Stimulated activated CD4-positive, alpha-beta T cell treated with anti-CD3 and anti-CD28 coated beads, Interleukin-12 subunit alpha, Interleukin-12 subunit beta, amount 100 ng/mL, for 24 hours (primary cell): Measurements from ENCODE around the gene HLA-DPA1.
"Not testable (repeated sequence)": the region's sequence is repeated elsewhere in the genome, so short reads cannot be mapped to it uniquely, and the experiment has no call there.

ENCODE experiments used
- DNase-seq, 2 experiments: peaks; one replicate each; pipeline ENCODE4 v3.0.0-alpha.2; 2020; ENCODE audit warnings: low read depth in 2 of 2

HLA-DPA1 gene

GRCh38 chr6:33064723-33065122 is 8.7 kb downstream of the HLA-DPA1 start:
- no peak for DNase-seq

DNA sequence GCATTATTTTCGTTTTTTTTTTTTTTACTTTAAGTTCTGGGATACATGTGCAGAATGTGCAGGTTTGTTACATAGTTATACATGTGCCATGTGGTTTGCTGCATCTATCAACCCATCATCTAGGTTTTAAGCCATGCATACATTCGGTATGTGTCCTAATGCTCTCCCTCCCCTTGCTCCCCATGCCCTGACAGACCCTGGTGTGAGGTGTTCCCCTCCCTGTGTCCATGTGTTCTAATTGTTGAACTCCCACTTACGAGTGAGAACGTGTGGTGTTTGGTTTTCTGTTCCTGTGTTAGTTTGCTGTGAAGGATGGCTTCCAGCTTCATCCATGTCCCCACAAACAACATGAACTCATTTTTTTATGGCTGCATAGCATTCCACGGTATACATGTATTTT is 10.0 kb downstream of the HLA-DPA1 start:
- not testable (repeated sequence) for DNase-seq

GRCh38 chr6:33061987-33062386 is 11.5 kb downstream of the HLA-DPA1 start:
- no peak for DNase-seq

GRCh38 chr6:33057222-33058150 is 16.0 kb downstream of the HLA-DPA1 start:
- DNase-seq = no peak

GRCh38 chr6:33053230-33053629 is 20.2 kb downstream of the HLA-DPA1 start:
- no peak for DNase-seq

DNA sequence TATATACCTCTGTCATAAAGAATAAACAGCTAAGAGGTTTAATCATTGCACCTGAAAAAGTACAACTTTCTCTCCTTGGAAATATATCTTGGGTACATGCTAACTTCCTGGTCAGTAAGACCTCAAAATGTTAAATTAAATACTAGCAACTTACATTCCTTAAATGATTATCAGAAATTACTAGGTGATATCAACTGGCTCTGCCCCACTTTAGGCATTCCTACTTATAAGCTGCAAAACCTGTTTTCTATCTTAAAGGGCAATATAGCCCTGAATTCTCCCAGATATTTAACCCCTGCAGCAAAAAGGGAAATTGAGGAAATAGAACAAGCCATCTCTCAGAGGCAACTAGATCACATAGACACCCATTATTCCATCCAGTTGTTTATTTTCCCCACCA is 20.8 kb downstream of the HLA-DPA1 start:
- no peak for DNase-seq

GRCh38 chr6:33050014-33050810 is 23.2 kb downstream of the HLA-DPA1 start:
- DNase-seq = no peak

DNA sequence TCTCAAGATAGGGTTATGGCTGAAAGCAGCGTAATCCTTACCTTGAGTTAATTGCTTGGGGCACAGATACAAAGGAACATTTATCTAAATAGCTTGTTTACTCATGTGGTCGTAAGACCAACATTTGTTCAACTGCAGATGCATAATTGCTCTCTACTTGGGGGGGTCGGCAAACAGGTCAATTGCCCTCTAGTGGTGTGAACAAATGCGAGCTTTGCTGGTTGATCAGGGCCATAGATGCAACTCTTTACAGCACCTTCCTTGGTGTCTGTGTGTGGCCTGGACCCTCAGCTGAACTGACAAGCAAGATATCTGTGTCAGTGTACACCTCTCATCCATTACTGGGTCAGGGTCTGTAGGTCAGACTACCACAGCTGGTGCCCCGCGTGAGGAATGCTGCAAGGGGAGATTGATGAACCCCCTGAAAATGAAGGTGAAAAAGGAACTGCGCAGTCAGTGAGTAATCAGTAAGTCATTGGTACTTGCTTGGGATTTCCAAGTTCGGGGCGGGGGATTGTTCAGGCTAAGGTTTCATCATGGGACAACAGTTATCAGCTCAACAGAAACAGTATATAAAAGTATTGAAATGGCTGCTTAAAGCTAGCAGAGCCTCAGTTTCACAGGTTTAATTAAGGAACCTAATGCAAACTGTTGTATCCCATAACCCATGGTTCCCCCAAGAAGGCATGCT is 24.0 kb downstream of the HLA-DPA1 start:
- DNase-seq = no peak

- DNase-seq = no peak
These were observed 33.3 kb downstream of the HLA-DPA1 start for GRCh38 chr6:33040157-33040556.

- no peak for DNase-seq
These were observed 36.9 kb downstream of the HLA-DPA1 start for GRCh38 chr6:33036535-33036934.

DNA sequence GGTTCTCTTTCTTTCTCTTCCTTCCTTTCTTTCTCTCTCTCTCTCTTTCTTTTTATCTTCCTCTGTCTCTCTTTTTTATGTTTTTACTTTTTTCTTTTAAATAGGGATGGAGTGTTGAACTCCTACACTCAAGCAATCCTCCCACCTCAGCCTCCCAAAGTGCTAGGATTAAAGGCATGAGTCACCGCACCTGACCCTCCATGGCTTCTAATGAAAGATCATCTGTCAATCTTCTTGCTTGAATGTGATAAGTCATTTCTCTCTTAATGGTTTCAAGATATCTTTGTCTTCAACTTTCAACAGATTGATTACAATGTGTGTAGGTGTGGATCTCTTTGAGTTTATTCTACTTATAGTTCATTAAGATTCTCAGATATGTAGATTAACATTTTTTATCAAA is 38.9 kb downstream of the HLA-DPA1 start:
- no peak for DNase-seq

- no peak for DNase-seq
These were observed 43.2 kb downstream of the HLA-DPA1 start for GRCh38 chr6:33030245-33030644.

DNA sequence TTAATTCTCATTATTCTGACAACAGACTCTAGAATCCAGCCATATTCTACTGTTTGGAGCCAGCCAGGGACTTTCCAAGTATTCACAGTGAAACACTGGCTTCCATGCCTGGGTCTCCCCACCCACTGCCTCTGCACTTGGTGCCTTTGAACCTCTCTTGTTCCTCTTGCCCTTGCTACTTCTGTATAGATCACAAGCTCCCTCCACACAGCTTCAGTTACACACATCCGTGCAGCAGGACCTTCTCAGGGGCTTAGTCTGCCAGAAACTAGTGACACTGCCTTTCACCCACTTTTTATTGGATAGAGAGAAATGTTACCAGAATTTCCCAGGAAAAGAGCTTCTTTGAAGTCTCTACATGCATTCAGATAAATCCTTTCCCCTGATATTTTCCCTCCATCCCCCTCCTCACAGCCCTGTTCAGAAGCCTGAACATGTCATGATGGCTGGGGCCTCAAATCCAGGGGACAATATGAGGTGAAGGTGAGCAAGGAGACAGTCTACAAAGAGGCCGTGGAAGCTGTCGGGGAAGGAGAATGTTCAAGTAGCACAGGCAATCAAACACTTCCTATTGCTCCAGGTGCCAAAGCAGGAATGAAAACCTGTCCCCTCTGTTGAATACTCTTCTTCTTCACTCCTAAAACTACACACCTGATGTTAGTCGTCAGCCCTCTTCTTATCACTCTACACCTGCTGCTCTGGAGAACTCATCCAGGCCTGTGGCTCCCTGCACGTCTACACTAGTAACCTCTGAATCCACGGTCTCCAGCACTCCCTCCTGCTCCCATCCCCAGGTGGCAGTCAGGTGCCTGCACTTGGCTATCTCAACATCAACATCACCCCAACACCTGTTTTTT is 43.9 kb downstream of the HLA-DPA1 start:
- DNase-seq = no peak

- no peak for DNase-seq
These were observed 45.1 kb downstream of the HLA-DPA1 start for GRCh38 chr6:33028220-33028849.

- no peak for DNase-seq
These were observed 48.9 kb downstream of the HLA-DPA1 start for GRCh38 chr6:33024521-33024920.

- no peak for DNase-seq
These were observed 49.9 kb downstream of the HLA-DPA1 start for GRCh38 chr6:33023536-33023935.

DNA sequence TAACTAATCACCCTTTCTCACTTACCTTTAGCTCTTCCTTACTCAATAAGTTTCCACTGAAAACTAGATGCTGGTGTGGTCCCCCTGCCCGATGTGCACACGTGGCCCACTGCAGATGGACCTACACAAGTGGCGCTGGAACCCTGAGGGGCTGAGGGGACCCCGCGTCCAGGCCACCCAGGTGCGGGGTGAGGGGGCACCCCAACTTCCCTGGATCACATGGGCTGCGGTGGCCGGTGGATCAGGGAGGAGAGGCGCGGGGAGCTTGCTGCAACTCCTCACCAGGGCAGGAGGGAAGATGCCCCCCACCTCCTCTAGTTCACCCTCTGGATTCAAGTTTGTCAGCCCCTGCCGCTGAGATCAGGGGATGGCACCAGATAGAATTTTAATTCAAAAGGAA is 51.5 kb downstream of the HLA-DPA1 start:
- no peak for DNase-seq

DNA sequence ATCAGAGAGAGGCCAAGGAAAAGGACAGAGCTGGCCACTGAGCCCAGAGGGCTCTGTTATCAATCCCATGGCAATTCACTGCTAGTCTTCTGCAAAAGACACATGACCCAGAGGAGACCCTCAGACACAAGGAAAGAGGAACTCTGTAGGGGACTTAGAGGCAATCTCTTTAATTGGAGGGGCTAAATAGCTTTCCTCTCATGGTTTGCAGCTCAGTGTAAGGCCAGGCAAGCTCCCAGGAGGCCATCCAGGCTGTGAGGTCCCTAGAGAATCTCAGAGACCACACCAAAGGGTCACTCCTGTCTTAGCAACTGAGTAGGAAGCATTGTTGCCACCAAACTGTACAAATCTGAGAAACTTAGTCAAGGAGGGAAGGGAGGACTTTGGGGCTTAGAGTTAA is 54.1 kb downstream of the HLA-DPA1 start:
- DNase-seq = no peak

DNA sequence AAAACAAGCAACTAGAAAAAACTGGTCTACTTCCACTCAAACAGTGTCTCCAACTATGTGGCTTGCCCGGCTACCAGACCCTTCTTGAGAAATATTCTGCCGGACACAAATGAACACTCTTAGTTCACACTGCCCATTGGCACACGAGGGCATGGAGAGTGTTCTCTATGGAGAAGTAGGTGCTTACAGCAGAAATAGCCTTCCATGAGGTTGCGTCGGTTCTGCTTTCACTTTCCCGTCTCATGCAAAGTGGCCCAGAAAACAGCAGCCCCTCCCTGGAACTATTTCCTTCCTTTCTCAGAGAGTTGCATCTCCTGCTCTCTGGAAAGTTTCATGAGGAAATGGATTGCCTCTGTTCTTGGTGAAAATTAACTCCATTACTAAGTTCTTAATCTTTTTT is 54.5 kb downstream of the HLA-DPA1 start:
- no peak for DNase-seq

DNA sequence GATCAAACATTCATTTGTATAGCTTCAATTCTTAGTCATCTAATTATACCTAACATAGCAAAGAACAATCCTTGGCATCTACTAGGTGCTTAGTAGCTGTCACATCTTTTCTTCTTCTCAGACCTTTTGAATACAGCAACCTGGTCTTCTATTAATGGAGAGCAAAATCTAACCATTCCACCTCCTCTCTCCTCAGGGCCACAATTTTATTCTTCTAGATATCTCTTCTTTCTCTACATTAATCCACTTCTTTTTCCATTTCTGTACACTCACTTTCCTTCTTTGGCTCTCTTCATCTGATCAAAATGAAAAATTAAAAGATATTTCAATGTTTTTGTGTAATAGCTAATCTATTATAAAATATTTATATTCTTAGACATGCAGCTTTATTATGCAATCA is 55.0 kb downstream of the HLA-DPA1 start:
- no peak for DNase-seq
